GM19468 (cell line): ENCODE results near the gene FCAMR.

Experiments
- ATAC-seq: cut with Tn5 transposase; IDR thresholded peaks from one replicate; pipeline ENCODE4 v1.9.1; 2021; ENCODE audit warnings: mild to moderate bottlenecking, moderate library complexity, moderate number of reproducible peaks; ENCODE audit not compliant: unreplicated experiment; ENCODE audit errors: extremely low read depth

The FCAMR gene

GRCh38 chr1:206915030-206915735 lies 55.1 kb downstream of the FCAMR start:
- ATAC-seq = no peak

- no peak for ATAC-seq
Measured at GRCh38 chr1:206913766-206914537, 56.3 kb downstream of the FCAMR start.

- no peak for ATAC-seq
Measured at GRCh38 chr1:206912445-206913095, 57.7 kb downstream of the FCAMR start.

GRCh38 chr1:206911064-206911663 lies 59.1 kb downstream of the FCAMR start:
- no peak for ATAC-seq

GRCh38 chr1:206909883-206910318 lies 60.4 kb downstream of the FCAMR start:
- ATAC-seq = no peak

GRCh38 chr1:206909161-206909882 lies 60.9 kb downstream of the FCAMR start:
- ATAC-seq = no peak

- ATAC-seq = no peak
Measured at GRCh38 chr1:206908038-206908437, 62.2 kb downstream of the FCAMR start.
